Uterus (tissue), 2 donors: ENCODE results near the gene NPR2.

Source experiments
- CTCF ChIP-seq, 4 experiments: fragments of 200-600 bp in 2 of 4; fragments of 450-650 bp in 2 of 4; sonication (generic) in 2 of 4; IDR thresholded peaks; one replicate each; pipeline ENCODE4 v1.5.1; 2016 to 2019; ENCODE audit warnings: antibody characterized with exemption in 4 of 4, mild to moderate bottlenecking in 2 of 4, moderate library complexity in 1 of 4
- POLR2A ChIP-seq, 2 donors: fragments of 450-650 bp; IDR thresholded peaks; one replicate each; pipeline ENCODE4 v1.6.1; 2016; ENCODE audit warnings: antibody characterized with exemption in 2 of 2, mild to moderate bottlenecking in 1 of 2, moderate library complexity in 1 of 2

GRCh38 chr9:35811381-35812024 is 20.1 kb downstream of the NPR2 start:
- TF ChIP-seq CTCF (IDR thresholded peaks at IDR 0.05) (no peak), POLR2A (IDR thresholded peaks at IDR 0.05) (no peak)
